HL-60 (cell line): ENCODE measurements around the gene CALML3.

Experiments
- DNase-seq, 2 experiments: peaks; one replicate each; pipeline ENCODE4 v3.0.0-alpha.2; 2010 to 2020; ENCODE audit warnings: low read depth in 1 of 2, low spot score in 1 of 2
- H3K27ac ChIP-seq: fragments of 250-450 bp; sonication (Bioruptor Pico); replicated peaks from 2 replicates; pipeline ENCODE4 v1.5.1; 2020; ENCODE audit warnings: mild to moderate bottlenecking, moderate library complexity
- H3K27me3 ChIP-seq: fragments of 250-450 bp; sonication (Bioruptor Pico); 2 replicates; pipeline ENCODE4 v1.5.1; 2021; ENCODE audit warnings: mild to moderate bottlenecking, moderate library complexity; ENCODE audit not compliant: insufficient read depth, poor library complexity, severe bottlenecking
- H3K4me3 ChIP-seq: replicated peaks from 2 replicates; pipeline ENCODE4 v1.5.1; 2011; ENCODE audit warnings: mild to moderate bottlenecking, control low read depth, low read length; ENCODE audit not compliant: insufficient read depth
- GABPA ChIP-seq: IDR thresholded peaks from 2 replicates; pipeline ENCODE4 v1.6.1; 2012; ENCODE audit warnings: low read depth
- POLR2AphosphoS5 ChIP-seq: IDR thresholded peaks from 2 replicates; pipeline ENCODE4 v1.6.1; 2012; ENCODE audit warnings: low read depth
- SPI1 ChIP-seq: IDR thresholded peaks from 2 replicates; pipeline ENCODE4 v1.6.1; 2012; ENCODE audit warnings: low read depth, mild to moderate bottlenecking, borderline replicate concordance
- TF ChIP-seq, protein P1 (sequence below): IDR thresholded peaks from one replicate; pipeline ENCODE4 v1.5.1; 2011; ENCODE audit warnings: low read length, control low read depth, inconsistent platforms; ENCODE audit not compliant: insufficient read depth
- TF ChIP-seq, protein P2 (sequence below): IDR thresholded peaks from 2 replicates; pipeline ENCODE4 v1.6.1; 2012; ENCODE audit warnings: low read depth; ENCODE audit not compliant: insufficient replicate concordance

Gene CALML3

GRCh38 chr10:5523796-5524574 lies 776 bp upstream of the CALML3 start:
- no peak for DNase-seq
- TF ChIP-seq, protein P1, sequence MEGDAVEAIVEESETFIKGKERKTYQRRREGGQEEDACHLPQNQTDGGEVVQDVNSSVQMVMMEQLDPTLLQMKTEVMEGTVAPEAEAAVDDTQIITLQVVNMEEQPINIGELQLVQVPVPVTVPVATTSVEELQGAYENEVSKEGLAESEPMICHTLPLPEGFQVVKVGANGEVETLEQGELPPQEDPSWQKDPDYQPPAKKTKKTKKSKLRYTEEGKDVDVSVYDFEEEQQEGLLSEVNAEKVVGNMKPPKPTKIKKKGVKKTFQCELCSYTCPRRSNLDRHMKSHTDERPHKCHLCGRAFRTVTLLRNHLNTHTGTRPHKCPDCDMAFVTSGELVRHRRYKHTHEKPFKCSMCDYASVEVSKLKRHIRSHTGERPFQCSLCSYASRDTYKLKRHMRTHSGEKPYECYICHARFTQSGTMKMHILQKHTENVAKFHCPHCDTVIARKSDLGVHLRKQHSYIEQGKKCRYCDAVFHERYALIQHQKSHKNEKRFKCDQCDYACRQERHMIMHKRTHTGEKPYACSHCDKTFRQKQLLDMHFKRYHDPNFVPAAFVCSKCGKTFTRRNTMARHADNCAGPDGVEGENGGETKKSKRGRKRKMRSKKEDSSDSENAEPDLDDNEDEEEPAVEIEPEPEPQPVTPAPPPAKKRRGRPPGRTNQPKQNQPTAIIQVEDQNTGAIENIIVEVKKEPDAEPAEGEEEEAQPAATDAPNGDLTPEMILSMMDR = no peak
- TF ChIP-seq, protein P2, sequence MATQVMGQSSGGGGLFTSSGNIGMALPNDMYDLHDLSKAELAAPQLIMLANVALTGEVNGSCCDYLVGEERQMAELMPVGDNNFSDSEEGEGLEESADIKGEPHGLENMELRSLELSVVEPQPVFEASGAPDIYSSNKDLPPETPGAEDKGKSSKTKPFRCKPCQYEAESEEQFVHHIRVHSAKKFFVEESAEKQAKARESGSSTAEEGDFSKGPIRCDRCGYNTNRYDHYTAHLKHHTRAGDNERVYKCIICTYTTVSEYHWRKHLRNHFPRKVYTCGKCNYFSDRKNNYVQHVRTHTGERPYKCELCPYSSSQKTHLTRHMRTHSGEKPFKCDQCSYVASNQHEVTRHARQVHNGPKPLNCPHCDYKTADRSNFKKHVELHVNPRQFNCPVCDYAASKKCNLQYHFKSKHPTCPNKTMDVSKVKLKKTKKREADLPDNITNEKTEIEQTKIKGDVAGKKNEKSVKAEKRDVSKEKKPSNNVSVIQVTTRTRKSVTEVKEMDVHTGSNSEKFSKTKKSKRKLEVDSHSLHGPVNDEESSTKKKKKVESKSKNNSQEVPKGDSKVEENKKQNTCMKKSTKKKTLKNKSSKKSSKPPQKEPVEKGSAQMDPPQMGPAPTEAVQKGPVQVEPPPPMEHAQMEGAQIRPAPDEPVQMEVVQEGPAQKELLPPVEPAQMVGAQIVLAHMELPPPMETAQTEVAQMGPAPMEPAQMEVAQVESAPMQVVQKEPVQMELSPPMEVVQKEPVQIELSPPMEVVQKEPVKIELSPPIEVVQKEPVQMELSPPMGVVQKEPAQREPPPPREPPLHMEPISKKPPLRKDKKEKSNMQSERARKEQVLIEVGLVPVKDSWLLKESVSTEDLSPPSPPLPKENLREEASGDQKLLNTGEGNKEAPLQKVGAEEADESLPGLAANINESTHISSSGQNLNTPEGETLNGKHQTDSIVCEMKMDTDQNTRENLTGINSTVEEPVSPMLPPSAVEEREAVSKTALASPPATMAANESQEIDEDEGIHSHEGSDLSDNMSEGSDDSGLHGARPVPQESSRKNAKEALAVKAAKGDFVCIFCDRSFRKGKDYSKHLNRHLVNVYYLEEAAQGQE = no peak
- TF ChIP-seq POLR2AphosphoS5 = no peak

GRCh38 chr10:5525561-5526341 lies 990 bp downstream of the CALML3 start:
- Histone ChIP-seq H3K27ac (no peak overlapping the region), H3K27me3 (no peaks in the 10 kb centered on the region), H3K4me3 (no peak overlapping the region)
- DNase-seq = no peak
- TF ChIP-seq, protein P2 = no peak
- TF ChIP-seq POLR2AphosphoS5 = no peak
- no peak for TF ChIP-seq GABPA
- TF ChIP-seq, protein P1 = no peak
- no peak for TF ChIP-seq SPI1

More at GRCh38 chr10:5523796-5524574, 776 bp upstream of the CALML3 start:
- Histone ChIP-seq H3K27ac (no peak overlapping the region), H3K27me3 (no peaks in the 10 kb centered on the region), H3K4me3 (no peak overlapping the region)

DNA sequence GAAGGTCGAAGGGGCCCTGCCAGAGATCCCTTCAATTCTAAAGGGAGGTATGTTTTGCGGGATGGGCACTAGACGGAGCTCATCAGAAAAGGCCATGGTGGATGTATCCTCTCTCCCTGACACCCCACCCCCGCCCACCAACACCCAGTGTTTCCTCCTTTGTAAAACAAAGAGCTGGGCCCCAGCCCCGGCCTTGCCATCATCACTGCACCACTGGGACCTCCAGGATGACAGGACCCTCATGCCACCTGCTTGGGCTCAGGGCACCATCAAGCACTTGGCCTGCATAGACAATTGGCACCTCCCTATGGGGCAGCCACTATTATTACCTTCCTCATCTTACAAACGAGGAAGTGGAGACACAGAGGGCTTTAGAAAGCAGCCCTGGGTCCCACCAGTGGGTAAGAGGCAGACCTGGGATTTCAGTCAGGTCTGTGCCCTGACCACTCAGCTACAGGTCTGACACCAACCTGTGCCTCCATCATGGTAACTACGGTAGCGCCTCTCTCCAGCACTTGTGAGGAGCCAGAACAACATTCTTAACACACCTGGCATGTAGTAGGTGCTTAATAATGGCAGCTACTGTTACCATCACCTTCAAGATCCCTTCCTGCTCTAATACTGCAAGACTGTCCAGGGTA lies 2.0 kb downstream of the CALML3 start:
- Histone ChIP-seq H3K4me3 (no peak overlapping the region), H3K27ac (no peak overlapping the region), H3K27me3 (no peaks in the 10 kb centered on the region)
- DNase-seq = no peak
- TF ChIP-seq, protein P1 = no peak
- TF ChIP-seq GABPA = no peak
- TF ChIP-seq, protein P2 = no peak
- no peak for TF ChIP-seq POLR2AphosphoS5
- TF ChIP-seq SPI1 = no peak
